Thyroid gland (tissue), 4 donors: ENCODE results near the gene MTHFD1.

Experiments
- POLR2A ChIP-seq, 2 donors: fragments of 450-650 bp; IDR thresholded peaks; one replicate each; pipeline ENCODE4 v1.6.1; 2017; ENCODE audit warnings: antibody characterized with exemption in 2 of 2, mild to moderate bottlenecking in 2 of 2, moderate library complexity in 1 of 2
- TF ChIP-seq, protein P1 (sequence below), 6 experiments: fragments of 200-600 bp in 3 of 6; fragments of 450-650 bp in 3 of 6; sonication (generic) in 3 of 6; IDR thresholded peaks; one replicate each; pipeline ENCODE4 v1.5.1; 2016 to 2019; ENCODE audit warnings: antibody characterized with exemption in 6 of 6, mild to moderate bottlenecking in 2 of 6, inconsistent platforms in 1 of 6, moderate library complexity in 1 of 6

DNA sequence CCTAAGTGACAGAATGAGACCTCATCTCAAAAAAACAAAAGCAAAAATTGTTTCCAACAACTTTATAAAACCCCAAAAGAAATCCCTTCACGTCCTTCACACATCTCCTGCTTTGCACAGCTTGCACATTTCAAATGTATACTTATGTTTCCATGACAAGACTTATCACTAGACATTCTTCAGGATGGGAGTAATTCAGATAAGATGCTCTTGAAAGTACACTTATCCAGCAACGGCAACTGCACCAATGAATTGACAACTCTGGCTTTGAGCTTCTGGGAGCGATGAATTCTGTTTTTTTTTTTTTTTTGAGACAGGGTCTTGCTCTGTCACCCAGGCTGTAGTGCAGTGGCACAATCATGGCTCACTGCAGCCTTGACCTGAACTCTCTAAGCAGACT is 46.4 kb downstream of the MTHFD1 start:
- TF ChIP-seq, protein P1, sequence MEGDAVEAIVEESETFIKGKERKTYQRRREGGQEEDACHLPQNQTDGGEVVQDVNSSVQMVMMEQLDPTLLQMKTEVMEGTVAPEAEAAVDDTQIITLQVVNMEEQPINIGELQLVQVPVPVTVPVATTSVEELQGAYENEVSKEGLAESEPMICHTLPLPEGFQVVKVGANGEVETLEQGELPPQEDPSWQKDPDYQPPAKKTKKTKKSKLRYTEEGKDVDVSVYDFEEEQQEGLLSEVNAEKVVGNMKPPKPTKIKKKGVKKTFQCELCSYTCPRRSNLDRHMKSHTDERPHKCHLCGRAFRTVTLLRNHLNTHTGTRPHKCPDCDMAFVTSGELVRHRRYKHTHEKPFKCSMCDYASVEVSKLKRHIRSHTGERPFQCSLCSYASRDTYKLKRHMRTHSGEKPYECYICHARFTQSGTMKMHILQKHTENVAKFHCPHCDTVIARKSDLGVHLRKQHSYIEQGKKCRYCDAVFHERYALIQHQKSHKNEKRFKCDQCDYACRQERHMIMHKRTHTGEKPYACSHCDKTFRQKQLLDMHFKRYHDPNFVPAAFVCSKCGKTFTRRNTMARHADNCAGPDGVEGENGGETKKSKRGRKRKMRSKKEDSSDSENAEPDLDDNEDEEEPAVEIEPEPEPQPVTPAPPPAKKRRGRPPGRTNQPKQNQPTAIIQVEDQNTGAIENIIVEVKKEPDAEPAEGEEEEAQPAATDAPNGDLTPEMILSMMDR (IDR thresholded peaks at IDR 0.05): no peak
- no peak for TF ChIP-seq POLR2A (IDR thresholded peaks at IDR 0.05)
